GM19035 (cell line): ENCODE data around the gene TBX3.

Experiments used
- ATAC-seq: cut with Tn5 transposase; IDR thresholded peaks from one replicate; pipeline ENCODE4 v1.9.1; 2021; ENCODE audit not compliant: unreplicated experiment

Gene TBX3

DNA sequence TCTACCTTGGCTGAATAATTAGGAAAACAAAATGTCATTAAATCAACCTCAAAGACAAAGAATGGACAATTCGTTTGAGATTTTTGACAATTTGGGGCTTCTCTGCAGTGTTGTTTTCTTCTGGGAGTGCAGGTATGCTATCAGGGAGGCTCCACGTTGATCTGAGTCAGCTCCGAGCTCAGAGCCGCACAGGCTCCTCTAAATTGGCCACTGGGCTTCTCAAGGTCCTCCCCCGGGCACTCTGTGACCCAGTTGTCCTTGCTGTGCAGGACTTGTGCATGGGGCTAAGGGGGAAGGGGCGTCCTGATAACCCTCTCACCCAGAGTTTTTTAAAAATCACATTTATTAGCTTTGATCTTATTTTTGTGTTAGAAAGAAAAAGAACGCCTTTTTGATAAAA lies 52.7 kb downstream of the TBX3 start:
- no peak for ATAC-seq

DNA sequence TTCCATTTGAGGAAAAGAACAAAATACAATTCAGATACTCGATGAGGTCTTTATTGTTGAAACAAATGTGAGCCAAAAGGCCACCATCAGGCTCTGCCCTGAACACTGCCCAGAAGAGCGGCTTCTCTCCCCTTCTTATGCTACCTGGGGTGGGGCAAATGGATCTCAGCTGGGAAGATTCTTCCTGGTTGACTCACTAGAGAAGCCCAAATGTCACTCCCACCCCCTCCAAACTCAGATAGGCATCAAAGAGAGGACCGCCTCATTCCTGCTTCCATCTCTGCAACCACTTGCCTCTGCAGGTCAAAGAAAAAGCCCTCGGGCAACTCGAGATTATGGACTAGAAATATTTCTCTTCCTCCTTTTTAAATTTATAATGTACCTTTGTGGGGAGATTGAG lies 55.8 kb downstream of the TBX3 start:
- ATAC-seq = no peak

DNA sequence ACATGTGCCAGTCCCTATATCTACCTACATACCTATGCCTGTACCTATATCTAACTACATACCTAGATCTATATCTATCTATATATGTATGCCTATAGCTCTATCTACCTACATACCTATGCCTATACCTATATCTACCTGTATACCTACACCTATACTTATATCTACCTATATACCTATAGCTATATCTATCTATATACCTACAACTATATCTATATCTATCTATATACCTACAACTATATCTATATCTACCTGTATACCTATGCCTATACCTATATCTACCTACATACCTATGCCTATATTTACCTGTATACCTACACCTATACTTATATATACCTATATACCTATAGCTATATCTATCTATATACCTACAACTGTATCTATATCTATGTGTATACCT lies 56.6 kb downstream of the TBX3 start:
- no peak for ATAC-seq

DNA sequence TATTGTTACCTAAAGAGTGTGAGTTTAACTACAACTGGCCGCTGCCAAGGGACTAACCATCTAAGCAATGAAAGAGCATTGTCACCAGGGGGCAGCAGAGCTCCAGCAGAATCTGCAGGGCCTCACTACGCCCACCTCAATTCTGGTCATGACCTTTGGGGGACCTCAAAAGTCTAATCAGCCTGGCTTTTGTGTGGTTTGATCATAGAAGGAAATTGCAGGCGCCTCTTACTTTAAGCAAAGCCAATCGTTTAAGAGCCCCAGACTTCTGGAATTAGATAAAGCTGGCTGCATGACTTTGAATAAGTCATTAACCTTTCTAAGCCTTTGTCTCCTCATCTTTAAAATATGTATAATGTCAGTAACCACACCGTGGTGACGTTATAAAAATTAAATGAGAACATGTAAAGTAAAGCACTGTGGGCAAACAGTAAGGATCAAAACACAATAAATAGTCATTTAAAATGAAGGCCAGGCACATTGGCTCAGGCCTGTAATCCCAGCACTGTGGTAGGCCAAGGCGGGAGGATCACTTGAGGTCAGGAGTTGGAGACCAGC lies 58.6 kb downstream of the TBX3 start:
- no peak for ATAC-seq

DNA sequence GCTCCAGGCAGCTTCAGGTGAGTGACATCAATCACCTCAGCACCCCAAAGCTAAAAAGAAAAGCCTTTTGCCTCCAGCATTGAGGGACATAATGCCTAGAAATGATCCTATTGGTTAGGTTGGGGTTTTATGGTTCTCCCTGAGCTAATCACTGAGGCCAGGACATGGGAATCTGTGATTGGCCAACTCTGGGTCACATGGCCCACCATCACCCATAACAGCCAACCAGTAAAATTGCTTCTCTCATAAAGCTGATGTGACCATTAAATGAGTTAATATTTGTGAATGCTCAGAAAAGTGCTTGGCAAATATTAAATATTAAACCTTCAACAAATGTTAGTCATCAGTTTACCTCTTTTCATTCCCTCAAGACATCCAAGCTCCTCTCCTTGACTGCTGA lies 60.2 kb downstream of the TBX3 start:
- ATAC-seq = no peak
